Measurements from ENCODE around the gene CEMIP. TPM values are rescaled to one million over a fixed set of nuclear protein-coding genes. Genes with fewer than 3 reads are reported as not detected.

Gene CEMIP
- total RNA-seq, 1 experiment from 2014 or later: 3.5 TPM

DNA sequence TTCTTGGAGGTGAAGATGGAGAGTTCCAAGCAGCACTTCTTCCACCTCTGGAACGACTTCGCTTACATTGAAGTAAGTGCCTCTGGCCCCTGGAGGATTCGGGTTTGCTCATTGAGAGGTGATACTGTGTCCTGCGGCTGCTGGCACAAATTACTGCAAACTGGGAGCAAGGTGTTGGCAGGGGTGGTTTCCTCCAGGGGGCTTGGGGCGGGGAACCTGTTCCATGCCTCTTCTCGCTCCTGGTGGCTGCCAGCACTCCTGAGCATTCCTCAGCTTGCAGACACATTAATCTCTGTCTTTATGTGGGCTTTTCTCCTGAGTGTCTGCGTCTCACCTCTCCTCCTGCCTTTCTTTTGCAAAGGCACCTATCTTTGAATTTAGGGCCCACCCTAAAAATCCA lies 163.1 kb downstream of the CEMIP start (continued):
- TF ChIP-seq, protein P1, sequence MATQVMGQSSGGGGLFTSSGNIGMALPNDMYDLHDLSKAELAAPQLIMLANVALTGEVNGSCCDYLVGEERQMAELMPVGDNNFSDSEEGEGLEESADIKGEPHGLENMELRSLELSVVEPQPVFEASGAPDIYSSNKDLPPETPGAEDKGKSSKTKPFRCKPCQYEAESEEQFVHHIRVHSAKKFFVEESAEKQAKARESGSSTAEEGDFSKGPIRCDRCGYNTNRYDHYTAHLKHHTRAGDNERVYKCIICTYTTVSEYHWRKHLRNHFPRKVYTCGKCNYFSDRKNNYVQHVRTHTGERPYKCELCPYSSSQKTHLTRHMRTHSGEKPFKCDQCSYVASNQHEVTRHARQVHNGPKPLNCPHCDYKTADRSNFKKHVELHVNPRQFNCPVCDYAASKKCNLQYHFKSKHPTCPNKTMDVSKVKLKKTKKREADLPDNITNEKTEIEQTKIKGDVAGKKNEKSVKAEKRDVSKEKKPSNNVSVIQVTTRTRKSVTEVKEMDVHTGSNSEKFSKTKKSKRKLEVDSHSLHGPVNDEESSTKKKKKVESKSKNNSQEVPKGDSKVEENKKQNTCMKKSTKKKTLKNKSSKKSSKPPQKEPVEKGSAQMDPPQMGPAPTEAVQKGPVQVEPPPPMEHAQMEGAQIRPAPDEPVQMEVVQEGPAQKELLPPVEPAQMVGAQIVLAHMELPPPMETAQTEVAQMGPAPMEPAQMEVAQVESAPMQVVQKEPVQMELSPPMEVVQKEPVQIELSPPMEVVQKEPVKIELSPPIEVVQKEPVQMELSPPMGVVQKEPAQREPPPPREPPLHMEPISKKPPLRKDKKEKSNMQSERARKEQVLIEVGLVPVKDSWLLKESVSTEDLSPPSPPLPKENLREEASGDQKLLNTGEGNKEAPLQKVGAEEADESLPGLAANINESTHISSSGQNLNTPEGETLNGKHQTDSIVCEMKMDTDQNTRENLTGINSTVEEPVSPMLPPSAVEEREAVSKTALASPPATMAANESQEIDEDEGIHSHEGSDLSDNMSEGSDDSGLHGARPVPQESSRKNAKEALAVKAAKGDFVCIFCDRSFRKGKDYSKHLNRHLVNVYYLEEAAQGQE (IDR thresholded peaks at IDR 0.05; ENCODE audit: low read depth): no peak
- TF ChIP-seq, protein P2, sequence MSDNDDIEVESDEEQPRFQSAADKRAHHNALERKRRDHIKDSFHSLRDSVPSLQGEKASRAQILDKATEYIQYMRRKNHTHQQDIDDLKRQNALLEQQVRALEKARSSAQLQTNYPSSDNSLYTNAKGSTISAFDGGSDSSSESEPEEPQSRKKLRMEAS (IDR thresholded peaks at IDR 0.05): no peak
- no peak for TF ChIP-seq TCF7L2 (IDR thresholded peaks at IDR 0.05; ENCODE audit: borderline replicate concordance, extremely low read depth, insufficient read depth, insufficient read length)
- TF ChIP-seq SRF (IDR thresholded peaks at IDR 0.05; ENCODE audit: low read depth): no peak
- no peak for TF ChIP-seq EGR1 (IDR thresholded peaks at IDR 0.05; ENCODE audit: low read depth)
- TF ChIP-seq EZH2 (IDR thresholded peaks at IDR 0.05): no peak
- TF ChIP-seq SP1 (IDR thresholded peaks at IDR 0.05; ENCODE audit: low read depth): no peak
- TF ChIP-seq ZNF274 (IDR thresholded peaks at IDR 0.05; ENCODE audit: low read depth, low read length): no peak

DNA sequence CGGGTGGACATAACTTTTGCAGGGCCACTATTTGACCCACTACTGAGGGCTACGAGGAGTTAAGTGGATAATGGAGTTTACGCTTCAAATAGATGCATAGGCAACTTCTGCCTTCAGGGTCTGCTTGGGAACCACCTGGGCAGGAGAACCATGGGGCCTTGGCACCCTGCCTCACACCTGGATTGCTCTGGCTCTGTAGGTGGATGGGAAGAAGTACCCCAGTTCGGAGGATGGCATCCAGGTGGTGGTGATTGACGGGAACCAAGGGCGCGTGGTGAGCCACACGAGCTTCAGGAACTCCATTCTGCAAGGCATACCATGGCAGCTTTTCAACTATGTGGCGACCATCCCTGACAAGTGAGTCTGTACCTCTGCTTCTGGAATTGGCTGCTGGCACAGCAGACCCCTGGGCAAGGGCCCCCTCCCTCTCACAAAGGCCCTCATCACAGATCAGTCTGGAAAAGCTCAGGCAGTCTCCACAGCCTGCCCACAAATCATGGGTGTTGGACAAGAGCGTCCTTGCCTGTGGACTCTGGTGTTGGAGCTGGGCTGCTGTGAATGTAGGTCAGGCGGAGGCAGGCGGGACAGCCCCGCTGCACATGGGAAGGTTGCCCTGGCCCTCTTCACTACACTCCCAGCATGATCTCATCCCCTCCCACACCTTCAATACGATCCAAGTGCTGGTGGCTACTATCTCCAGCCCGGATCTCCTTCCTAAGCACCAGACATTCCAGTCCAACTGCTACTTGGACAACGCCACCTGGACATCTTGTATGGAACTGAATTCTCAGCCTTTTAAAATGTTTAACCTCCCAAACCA lies 163.8 kb downstream of the CEMIP start:
- no peak for DNase-seq (ENCODE audit: low read depth, low spot score)
- no peaks in the 10 kb centered on the region for H3K9me3 ChIP-seq (ENCODE audit: control insufficient read depth in 1 of 2, insufficient read depth in 1 of 2, low read depth in 1 of 2, low read length in 2 of 2)
- H3K4me1 ChIP-seq (ENCODE audit: control insufficient read depth in 1 of 2, insufficient read depth in 2 of 2, low read length in 2 of 2): no peaks in the 10 kb centered on the region
- H3K4me3 ChIP-seq (replicated peaks in 1 of 2; ENCODE audit: low read depth in 1 of 2, low read length in 2 of 2): no peak overlapping the region
- ChIA-PET CTCF (no interaction called here), RAD21 (ENCODE audit: low non-redundant PET in 1 of 2, low total read pairs in 2 of 2, uncharacterized antibody in 2 of 2, unreplicated experiment in 2 of 2) (no interaction called here), POLR2A (no interaction called here)
- no peaks in the 10 kb centered on the region for H3K27me3 ChIP-seq (ENCODE audit: insufficient read depth, low read length)
- H4K20me1 ChIP-seq (ENCODE audit: insufficient read depth): no peaks in the 10 kb centered on the region
- H3K36me3 ChIP-seq (ENCODE audit: control insufficient read depth in 1 of 2, insufficient read depth in 2 of 2, low read length in 2 of 2): peaks cover 2 to 5% of the 10 kb centered on the region in 2 experiments; a peak in 3 of 4 replicates
- H3K79me2 ChIP-seq (ENCODE audit: insufficient read depth, low read length): no peaks in the 10 kb centered on the region
- H3K4me2 ChIP-seq (ENCODE audit: low read length): no peak overlapping the region
- TF ChIP-seq EZH2 (IDR thresholded peaks at IDR 0.05): no peak
- intact Hi-C loops (cut with micrococcal nuclease): no loop called here
- H2AFZ ChIP-seq (ENCODE audit: low read depth, low read length, poor library complexity, severe bottlenecking): no peak overlapping the region
- H3K27ac ChIP-seq (ENCODE audit: low read depth, low read length): no peak overlapping the region
- ATAC-seq: no peak
- H3K9ac ChIP-seq (ENCODE audit: low read length): no peak overlapping the region
- H3K9me2 ChIP-seq (ENCODE audit: insufficient read depth): no peaks in the 10 kb centered on the region
- no TSS peak for BruUV-seq (replicated peaks)

All from HCT116 (cell line).